DMS53 (cell line): ENCODE measurements around the gene FCER2.
A peak's percentile ranks its signal among the peaks of the same experiment; 100 is the strongest.

ENCODE experiments used
- DNase-seq: peaks from one replicate; lab custom pipeline; 2025; lab: John Stamatoyannopoulos, UW

The FCER2 gene

DNA sequence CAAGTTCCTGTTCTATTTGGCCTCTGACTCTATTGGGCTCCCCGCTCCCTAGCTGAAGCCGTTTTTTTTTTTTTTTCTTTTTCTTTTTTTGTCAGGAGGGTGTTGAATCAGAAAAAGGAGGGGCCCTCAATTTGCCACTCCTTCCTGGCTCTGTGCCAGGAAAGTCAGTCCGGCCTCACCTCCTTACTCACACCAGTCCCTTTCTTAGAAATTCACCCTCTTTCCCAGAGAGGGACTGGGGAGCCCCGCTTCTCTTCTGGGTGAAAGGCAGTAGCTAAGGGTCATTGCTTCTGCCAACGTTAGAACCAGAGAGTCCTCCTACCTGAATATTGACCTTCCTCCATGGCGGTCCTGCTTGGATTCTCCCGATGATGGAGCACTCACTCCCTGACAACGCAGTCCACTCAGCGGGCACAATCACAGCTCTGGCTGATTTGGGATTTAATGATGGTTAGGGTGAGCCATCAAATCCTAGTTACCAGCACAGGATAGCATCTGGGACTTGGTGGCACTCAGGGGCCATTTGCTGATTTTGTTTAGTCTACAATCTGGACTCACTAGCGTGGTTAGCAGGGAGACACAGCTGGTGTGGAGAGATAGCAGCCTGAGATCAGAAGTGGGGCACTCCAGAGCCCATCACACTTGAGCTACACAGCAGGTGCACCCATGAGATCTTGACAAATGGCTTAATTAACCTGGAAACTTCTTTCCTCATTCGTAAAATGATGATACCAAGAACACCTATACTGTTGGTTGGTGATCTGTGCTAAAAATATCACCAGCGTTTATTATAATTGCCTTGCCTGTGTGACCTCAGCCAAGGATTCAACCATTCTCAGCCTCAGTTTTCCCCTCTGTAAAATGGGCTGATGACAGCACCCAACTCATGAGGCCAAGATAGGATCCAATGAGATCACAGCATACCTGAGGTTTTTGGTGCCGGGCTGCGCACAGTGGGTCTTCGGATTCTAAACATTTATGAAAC, 2.2 kb downstream of the FCER2 start:
- DNase-seq = no peak

- no peak for DNase-seq
These were observed 2.9 kb downstream of the FCER2 start for GRCh38 chr19:7699003-7699402.

DNA sequence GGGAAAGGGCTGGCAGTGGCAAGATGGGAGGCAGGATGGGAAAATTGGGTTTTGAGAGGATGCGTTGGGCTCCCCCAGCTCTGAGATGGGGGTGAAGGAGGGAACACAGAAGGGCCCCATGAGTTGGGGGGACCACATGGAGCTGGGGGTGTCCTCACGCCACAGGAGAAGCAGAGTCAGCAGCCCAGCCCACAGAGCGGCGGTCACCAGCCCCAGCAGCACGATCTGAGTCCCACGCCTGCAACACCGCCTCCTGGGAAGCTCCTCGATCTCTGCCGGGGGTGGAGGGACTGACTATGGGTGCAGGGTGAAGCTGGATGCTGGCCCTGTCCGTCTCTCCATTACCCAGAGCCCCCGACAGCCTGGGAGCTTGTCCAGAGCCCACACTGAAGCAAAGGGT, 3.3 kb downstream of the FCER2 start:
- no peak for DNase-seq

- DNase-seq = no peak
These were observed 4.1 kb downstream of the FCER2 start for GRCh38 chr19:7697721-7698287.

GRCh38 chr19:7694499-7694898, 7.4 kb downstream of the FCER2 start:
- DNase-seq = no peak

DNA sequence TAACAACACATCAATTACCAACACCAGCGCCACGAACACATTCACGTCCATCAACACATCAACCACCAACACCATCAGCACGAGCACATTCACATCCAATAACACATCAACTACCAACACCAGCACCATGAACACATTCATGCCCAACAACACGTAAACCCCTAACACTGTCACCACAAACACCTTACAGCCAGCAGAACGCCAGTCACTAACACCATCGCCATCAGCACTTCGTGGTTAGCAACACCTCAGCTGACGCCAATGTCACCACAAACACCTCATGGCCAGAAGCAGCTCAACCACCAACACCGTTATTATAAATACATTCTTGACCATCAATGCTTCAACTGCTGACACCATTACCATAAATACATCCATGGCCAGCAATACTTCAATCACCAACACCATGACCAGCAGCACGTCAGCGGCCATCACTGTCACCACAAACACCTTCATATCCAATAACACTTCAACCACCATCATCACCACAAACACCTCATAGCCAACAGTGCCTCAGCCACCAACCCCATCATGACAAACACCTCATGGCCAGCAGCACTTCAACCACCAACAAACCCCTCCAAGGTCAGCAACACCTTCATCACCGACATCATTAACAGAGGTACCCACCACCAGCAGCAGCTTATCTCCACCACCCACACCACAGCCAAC, 9.4 kb downstream of the FCER2 start:
- no peak for DNase-seq

DNA sequence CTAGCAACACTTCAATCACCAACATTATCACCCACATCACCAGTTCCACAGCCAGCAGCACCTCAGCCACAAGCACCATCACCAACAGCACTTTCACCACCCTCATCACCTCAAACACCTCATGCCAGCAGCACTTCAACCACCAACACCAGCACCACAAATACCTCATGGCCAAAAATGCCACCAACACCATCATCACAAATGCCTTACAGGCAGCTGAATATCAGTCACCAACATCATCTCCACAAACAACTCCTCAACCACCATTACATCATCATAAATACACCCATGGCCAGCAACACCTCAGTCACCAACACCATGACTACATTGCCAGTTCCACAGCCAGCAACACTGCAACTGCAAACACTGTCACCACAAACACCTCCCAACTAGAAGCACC, 10.4 kb downstream of the FCER2 start:
- DNase-seq = no peak

GRCh38 chr19:7690779-7691258, 11.1 kb downstream of the FCER2 start:
- DNase-seq = no peak

- no peak for DNase-seq
These were observed 12.8 kb downstream of the FCER2 start for GRCh38 chr19:7689165-7689564.

GRCh38 chr19:7687177-7687576, 14.8 kb downstream of the FCER2 start:
- DNase-seq = no peak

GRCh38 chr19:7685546-7686445, 16.1 kb downstream of the FCER2 start:
- no peak for DNase-seq

DNA sequence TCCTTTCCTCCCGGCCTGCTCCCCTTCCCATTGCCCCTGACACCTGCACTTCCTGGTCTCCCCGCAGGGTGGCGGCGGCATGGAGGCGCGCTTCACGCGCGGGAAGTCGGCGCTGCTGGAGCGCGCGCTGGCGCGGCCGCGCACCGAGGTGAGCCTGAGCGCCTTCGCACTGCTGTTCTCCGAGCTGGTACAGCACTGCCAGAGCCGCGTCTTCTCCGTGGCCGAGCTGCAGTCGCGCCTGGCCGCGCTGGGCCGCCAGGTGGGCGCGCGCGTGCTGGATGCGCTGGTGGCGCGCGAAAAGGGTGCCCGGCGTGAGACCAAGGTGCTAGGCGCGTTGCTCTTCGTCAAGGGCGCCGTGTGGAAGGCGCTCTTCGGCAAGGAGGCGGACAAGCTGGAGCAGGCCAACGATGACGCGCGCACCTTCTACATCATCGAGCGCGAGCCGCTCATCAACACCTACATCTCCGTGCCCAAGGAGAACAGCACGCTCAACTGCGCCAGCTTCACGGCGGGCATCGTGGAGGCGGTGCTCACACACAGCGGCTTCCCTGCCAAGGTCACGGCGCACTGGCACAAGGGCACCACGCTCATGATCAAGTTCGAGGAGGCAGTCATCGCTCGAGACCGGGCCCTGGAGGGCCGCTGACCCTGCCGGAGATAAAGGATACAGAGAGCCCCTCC, 19.6 kb downstream of the FCER2 start:
- no peak for DNase-seq

DNA sequence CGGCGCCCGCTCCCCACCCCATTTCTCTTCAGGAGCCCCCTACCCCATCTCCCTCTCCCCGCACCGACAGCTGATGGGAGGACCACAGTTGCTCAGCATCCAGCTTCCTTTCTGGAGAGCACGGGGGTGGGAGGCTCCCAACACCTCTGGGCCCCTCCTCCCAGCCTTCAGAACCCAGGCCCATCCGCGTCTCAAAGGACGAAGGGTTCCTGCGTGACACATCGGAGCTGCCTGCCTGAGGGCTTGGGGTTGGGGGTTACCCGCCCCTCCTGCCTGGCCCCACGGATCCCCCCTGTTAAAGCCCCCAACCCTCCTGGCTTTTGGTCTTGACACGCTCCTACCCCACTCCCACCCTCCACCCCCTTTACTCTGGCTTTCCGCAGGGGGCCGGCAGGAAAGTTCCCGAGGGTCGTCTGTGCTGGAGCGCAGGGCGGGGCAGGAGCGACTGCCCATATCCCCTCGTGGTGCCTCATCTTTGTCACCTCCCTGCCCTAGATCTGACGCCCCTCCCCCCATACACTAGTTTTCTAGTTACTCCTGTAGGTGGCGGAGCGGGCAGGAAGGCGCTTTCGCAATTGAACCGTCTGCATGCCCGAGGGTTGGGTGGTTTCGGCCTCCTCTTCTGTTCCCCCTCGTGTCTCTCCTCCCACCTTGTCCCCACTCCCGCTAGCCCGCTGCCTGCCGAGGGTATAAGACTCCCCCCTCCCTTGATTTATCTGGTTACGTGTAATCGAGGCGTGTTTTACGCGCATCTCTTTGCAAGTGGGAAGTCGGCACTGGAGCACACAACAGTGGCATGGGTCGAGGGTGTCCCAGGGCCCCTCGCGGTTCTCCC, 20.4 kb downstream of the FCER2 start:
- peak; percentile 59 for DNase-seq

- DNase-seq = peak; percentile 86
These were observed 21.2 kb downstream of the FCER2 start, which contains the start of gene TRAPPC5 for GRCh38 chr19:7680606-7681339. Gene TRAPPC5, plus strand, starts transcription at chr19:7680833. Its CDS starts 1,421 bp downstream, at chr19:7682254.

DNA sequence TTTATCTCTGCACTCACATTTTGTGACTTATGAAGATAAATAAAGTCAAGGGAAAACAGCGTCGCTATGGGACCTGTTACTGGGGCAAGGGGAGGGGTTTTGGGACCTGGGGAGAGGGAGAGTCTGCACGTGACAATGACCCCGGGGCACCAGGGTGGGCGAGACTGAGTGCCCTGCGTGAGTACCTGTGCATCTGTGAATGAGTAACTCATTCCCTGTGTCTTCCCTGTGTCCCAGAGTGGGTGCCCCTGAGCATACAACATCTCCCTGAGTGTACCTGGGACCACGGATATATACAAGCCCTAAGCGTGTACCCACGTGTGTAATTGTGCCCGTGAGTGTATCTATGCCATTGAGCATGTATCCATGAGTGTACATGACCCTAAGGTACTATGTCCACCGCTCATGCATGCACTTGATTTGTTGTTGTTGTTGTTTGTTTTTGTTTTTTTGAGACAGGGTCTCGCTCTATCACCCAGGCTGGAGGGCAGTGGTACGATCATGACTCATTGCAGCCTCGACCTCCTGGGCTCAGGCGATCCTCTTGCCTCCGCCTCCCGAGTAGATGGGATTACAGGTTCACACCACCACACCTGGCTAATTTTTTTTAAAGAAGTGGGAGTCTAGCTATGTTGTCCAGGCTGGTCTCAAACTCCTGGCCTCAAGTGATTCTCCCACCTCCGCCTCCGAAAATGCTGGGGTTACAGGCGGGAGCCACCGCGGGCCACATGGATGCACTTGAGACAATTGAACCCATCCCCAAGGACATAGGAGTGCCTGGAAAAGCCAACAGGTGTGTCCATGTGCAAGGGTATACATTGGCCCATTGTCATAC, 21.9 kb downstream of the FCER2 start:
- no peak for DNase-seq

GRCh38 chr19:7678971-7679751, 22.8 kb downstream of the FCER2 start:
- DNase-seq = peak; percentile 65

DNA sequence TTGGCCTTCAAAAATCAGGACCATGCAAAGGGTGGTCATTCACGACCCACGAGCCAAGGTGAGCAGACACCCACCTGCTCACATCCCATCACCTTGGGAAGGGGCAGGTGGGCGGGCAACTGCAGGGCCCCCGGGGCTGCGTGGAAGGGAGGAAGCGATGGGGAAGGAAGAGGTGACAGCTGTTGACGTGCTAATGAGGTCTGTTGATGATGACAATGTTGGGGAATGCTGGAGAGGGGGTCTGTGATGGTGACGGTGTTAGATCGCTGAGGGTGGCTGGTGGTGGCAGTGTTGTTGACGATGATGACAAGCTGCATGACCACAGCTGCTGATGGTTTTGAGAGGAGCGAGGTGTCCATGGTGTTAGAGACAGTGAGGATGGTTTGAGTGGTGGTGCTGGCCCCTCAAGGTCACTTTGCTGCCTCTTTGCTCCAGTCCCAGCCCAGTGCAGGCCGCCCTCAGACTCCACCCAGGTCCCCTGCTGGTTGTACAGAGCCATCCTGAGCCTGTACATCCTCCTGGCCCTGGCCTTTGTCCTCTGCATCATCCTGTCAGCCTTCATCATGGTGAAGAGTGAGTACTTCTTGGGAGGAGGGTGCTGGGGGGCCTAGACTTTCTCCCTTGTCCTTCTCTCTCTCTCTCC, 24.1 kb downstream of the FCER2 start:
- DNase-seq = no peak
